WERI-Rb-1 (cell line): ENCODE measurements around the gene SHISA6.

Experiments
- DNase-seq: peaks from one replicate; pipeline ENCODE4 v3.0.0-alpha.2; 2020
- H3K27ac ChIP-seq: fragments of 250-450 bp; sonication (Bioruptor Pico); 2 replicates; pipeline ENCODE4 v1.5.1; 2020; ENCODE audit warnings: mild to moderate bottlenecking, moderate library complexity
- H3K27me3 ChIP-seq: fragments of 250-450 bp; sonication (Bioruptor Pico); 2 replicates; pipeline ENCODE4 v1.5.1; 2021; ENCODE audit warnings: mild to moderate bottlenecking, low read depth, moderate library complexity; ENCODE audit not compliant: insufficient read depth, severe bottlenecking
- H3K36me3 ChIP-seq: fragments of 250-450 bp; sonication (Bioruptor Pico); 2 replicates; pipeline ENCODE4 v1.5.1; 2020; ENCODE audit warnings: mild to moderate bottlenecking, moderate library complexity
- H3K4me3 ChIP-seq: 2 replicates; pipeline ENCODE4 v1.5.1; 2011; ENCODE audit warnings: low read depth, mild to moderate bottlenecking, control low read depth, low read length
- H3K9me3 ChIP-seq: fragments of 250-450 bp; sonication (Bioruptor Pico); 2 replicates; pipeline ENCODE4 v1.5.1; 2021; ENCODE audit warnings: mild to moderate bottlenecking, moderate library complexity; ENCODE audit not compliant: severe bottlenecking
- TF ChIP-seq, protein P1 (sequence below): IDR thresholded peaks from 2 replicates; pipeline ENCODE4 v1.5.1; 2011; ENCODE audit warnings: low read depth, mild to moderate bottlenecking, control low read depth, inconsistent platforms, low read length

The SHISA6 gene

DNA sequence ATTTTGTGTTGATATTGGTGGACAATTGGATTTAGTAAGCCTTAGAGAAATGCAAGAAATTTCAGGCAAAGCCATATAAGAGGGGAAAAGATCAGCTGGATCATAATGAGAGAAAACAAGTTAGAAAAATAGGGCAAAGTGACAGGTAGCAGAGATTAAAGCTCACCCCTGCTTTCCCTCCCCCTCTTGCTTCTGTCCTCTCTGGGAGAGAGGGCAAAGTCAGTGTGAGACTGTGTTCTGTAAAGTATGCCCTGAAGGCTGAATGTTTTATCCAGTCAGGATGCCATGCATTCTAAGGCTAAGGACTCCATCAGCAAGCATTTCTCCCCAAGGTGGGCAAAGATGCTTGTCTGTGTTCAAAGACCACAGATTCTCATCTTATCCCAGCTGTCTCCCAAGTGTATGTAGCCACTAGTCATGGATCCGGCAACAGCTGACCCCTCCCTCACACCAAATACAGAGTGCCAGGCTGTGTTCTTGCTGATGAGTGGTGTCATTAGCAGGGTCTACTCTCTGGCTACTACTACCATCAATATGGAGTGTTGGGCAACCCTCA is 221.1 kb downstream of the SHISA6 start:
- TF ChIP-seq, protein P1, sequence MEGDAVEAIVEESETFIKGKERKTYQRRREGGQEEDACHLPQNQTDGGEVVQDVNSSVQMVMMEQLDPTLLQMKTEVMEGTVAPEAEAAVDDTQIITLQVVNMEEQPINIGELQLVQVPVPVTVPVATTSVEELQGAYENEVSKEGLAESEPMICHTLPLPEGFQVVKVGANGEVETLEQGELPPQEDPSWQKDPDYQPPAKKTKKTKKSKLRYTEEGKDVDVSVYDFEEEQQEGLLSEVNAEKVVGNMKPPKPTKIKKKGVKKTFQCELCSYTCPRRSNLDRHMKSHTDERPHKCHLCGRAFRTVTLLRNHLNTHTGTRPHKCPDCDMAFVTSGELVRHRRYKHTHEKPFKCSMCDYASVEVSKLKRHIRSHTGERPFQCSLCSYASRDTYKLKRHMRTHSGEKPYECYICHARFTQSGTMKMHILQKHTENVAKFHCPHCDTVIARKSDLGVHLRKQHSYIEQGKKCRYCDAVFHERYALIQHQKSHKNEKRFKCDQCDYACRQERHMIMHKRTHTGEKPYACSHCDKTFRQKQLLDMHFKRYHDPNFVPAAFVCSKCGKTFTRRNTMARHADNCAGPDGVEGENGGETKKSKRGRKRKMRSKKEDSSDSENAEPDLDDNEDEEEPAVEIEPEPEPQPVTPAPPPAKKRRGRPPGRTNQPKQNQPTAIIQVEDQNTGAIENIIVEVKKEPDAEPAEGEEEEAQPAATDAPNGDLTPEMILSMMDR, result no peak
- Histone ChIP-seq H3K27me3 (peaks cover 2% of the 10 kb centered on the region), H3K4me3 (no peak overlapping the region), H3K27ac (no peak overlapping the region), H3K36me3 (no peaks in the 10 kb centered on the region), H3K9me3 (no peaks in the 10 kb centered on the region)
- no peak for DNase-seq

DNA sequence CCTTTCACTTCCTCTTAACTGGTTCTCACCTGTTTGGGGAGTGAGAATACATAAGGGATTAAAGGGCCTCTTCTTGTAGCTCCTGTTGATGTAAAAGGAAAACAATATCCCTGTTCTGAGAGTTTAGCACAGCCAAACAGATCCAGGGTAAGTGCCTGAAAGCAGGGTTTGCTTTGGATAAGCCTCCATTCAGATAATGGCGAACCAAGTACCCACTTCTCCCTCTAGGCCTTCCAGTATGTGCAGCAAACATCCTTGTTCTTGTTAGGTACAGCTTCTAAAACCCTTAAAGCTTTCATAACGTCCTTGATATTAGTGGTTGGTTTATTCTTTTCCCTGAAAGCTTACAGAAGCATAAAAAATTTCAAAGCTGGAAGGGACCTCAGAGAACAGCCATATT is 226.6 kb downstream of the SHISA6 start:
- no peak for DNase-seq
- Histone ChIP-seq H3K9me3 (no peaks in the 10 kb centered on the region), H3K27me3 (peaks cover 2% of the 10 kb centered on the region), H3K27ac (no peak overlapping the region), H3K4me3 (no peak overlapping the region), H3K36me3 (no peaks in the 10 kb centered on the region)
- TF ChIP-seq, protein P1, result no peak

DNA sequence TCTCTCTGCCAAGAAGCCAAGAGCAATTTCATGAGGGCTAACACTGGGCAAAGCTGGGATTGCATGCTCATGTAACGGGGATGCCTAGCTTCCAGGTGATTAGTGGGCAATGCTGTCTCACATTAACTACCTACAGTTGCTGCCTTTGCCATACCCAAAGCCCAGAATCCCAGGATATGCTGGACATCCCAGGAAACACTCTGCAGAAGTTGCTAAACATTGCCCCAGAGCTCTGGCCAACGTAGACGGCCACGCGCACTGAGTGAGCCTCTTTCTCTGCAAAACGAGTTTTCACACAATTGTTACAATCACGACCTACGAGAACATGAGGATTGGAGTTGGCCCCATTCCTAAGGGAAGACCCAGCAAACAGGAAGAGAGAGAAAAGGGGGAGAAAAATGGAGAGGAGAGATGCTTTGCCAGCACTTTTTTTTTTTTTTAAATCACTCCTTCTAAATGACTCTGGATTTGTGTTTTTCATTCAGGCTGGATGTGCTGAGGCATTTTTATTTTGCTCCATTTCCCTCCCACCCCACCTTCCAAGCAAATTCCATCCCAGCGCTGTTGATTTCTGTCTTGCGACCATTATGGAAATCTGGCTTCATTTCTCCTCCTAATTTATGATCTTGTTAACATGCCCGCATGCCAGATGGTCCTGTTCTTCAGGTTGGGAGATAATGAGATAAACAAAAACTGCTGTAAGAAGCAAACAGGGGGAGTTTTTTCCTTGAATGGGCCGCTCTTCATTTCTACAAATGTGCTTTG is 244.5 kb downstream of the SHISA6 start:
- no peaks in the 10 kb centered on the region for H3K9me3 ChIP-seq
- DNase-seq, result no peak
- H3K27ac ChIP-seq, result no peak overlapping the region
- H3K36me3 ChIP-seq, result no peaks in the 10 kb centered on the region
- TF ChIP-seq, protein P1, result no peak
- no peak overlapping the region for H3K4me3 ChIP-seq
- H3K27me3 ChIP-seq, result peaks cover 44% of the 10 kb centered on the region

DNA sequence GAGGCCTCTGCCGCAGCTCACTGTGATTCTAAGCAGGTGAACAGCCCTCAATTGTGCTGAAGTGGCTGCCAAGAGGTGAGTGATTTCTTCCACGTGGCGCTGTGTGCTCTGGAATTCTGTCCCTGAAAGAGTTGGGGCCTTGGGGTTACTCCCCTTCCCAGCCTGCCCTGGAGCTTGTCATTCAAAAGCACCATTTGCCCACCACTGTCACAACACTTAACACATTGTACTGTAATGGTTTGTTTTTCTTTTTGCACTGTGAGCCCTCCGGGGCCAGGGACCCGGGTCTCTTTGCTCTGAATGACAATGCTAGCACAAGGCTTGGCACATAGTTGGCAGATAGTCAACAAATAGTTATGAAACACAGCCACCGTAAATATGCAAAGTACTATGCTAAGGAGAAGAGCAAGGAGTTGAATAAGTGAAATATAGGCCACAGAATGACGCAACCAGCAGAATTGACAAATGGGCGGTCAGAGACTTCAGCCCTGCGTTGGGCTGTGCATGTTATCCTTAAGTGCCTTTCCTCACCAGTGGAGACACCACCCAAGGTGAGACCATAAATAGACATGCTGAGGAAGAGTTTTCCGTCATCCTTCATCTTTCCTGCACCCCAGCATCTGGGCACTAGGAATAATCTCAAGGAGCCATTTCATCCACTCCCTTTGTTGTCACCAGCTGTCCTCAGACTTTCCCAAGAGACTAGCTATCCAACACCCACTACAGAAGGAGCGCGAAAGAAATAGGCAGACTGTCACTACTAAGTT is 245.3 kb downstream of the SHISA6 start:
- no peak for DNase-seq
- Histone ChIP-seq H3K27ac (no peak overlapping the region), H3K9me3 (no peaks in the 10 kb centered on the region), H3K27me3 (peaks cover 44% of the 10 kb centered on the region), H3K36me3 (no peaks in the 10 kb centered on the region), H3K4me3 (no peak overlapping the region)
- TF ChIP-seq, protein P1, result no peak

DNA sequence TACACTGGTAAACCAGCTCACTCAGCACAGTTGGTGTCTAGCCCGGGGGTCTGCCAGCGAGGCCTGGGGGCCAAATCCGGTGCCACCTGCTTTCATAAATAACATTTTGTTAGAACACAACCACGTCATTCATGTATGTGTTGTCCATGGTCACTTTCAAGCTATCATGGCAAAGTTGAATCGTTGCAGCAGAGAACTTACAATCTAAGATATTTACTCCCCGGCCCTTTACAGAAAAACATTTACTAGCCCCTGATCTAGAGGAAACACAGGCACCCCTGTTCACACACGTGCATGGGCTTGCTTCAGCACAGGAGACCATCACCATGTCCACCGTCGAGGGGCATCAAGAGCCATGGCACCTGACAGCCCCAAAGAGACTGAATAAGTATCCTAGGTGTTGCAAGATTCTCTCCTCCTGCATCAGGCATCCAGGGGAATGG is 245.9 kb downstream of the SHISA6 start:
- H3K4me3 ChIP-seq, result no peak overlapping the region
- no peak overlapping the region for H3K27ac ChIP-seq
- no peaks in the 10 kb centered on the region for H3K36me3 ChIP-seq
- DNase-seq, result no peak
- TF ChIP-seq, protein P1, result no peak
- peaks cover 44% of the 10 kb centered on the region for H3K27me3 ChIP-seq
- no peaks in the 10 kb centered on the region for H3K9me3 ChIP-seq
